HG02763 (cell line): ENCODE measurements around the gene CARM1.
A peak's percentile ranks its signal among the peaks of the same experiment; 100 is the strongest.
"Not testable (repeated sequence)": the region's sequence is repeated elsewhere in the genome, so short reads cannot be mapped to it uniquely, and the experiment has no call there.

Source experiments
- ATAC-seq: cut with Tn5 transposase; IDR thresholded peaks from one replicate; pipeline ENCODE4 v1.9.1; 2021; ENCODE audit warnings: mild to moderate bottlenecking, moderate library complexity; ENCODE audit not compliant: unreplicated experiment

Gene CARM1

GRCh38 chr19:10927730-10928562, 56.6 kb downstream of the CARM1 start:
- no peak for ATAC-seq

GRCh38 chr19:10928563-10929401, 57.4 kb downstream of the CARM1 start, which contains the start of the genes TIMM29 and YIPF2:
Gene TIMM29, plus strand, starts transcription at chr19:10928811. Its CDS starts 12 bp downstream, at chr19:10928823.
Gene YIPF2, minus strand, starts transcription at chr19:10928639. Its CDS starts 229 bp downstream, at chr19:10928410.
- peak; percentile 80 for ATAC-seq

GRCh38 chr19:10929402-10929794, 58.0 kb downstream of the CARM1 start:
- ATAC-seq = no peak

- ATAC-seq = no peak
Measured at GRCh38 chr19:10935371-10936059, 64.2 kb downstream of the CARM1 start.

- no peak for ATAC-seq
Measured at GRCh38 chr19:10936661-10937084, 65.3 kb downstream of the CARM1 start.

- ATAC-seq = not testable (repeated sequence)
Measured at GRCh38 chr19:10941649-10942048, 70.3 kb downstream of the CARM1 start.

GRCh38 chr19:10943412-10943811, 72.1 kb downstream of the CARM1 start:
- ATAC-seq = not testable (repeated sequence)

GRCh38 chr19:10945264-10945663, 73.9 kb downstream of the CARM1 start:
- no peak for ATAC-seq

- no peak for ATAC-seq
Measured at GRCh38 chr19:10946958-10947657, 75.8 kb downstream of the CARM1 start.

GRCh38 chr19:10952809-10953208, 81.5 kb downstream of the CARM1 start:
- ATAC-seq = no peak

GRCh38 chr19:10959277-10959968, 88.1 kb downstream of the CARM1 start:
- not testable (repeated sequence) for ATAC-seq

- peak; percentile 78 for ATAC-seq
Measured at GRCh38 chr19:10960314-10961072, 89.1 kb downstream of the CARM1 start, which contains the start of gene SMARCA4. Gene SMARCA4, plus strand, starts transcription at chr19:10961030. Its CDS starts 23,122 bp downstream, at chr19:10984152.

GRCh38 chr19:10961073-10961860, 89.9 kb downstream of the CARM1 start:
- peak; percentile 32 for ATAC-seq

- no peak for ATAC-seq
Measured at GRCh38 chr19:10962863-10963262, 91.5 kb downstream of the CARM1 start.

- no peak for ATAC-seq
Measured at GRCh38 chr19:10963865-10964264, 92.5 kb downstream of the CARM1 start.

GRCh38 chr19:10964903-10965302, 93.5 kb downstream of the CARM1 start:
- ATAC-seq = no peak

- no peak for ATAC-seq
Measured at GRCh38 chr19:10965398-10965797, 94.0 kb downstream of the CARM1 start.

- ATAC-seq = no peak
Measured at GRCh38 chr19:10966809-10967208, 95.5 kb downstream of the CARM1 start.
